ENCODE results near the gene PPIL6.
"Not testable (repeated sequence)": the region's sequence is repeated elsewhere in the genome, so short reads cannot be mapped to it uniquely, and the experiment has no call there.

PPIL6 gene

GRCh38 chr6:109393886-109394281, 46.5 kb downstream of the PPIL6 start:
- no peak for DNase-seq (ENCODE audit: low read depth)

GRCh38 chr6:109393157-109393885, 47.1 kb downstream of the PPIL6 start:
- DNase-seq (ENCODE audit: low read depth): no peak

GRCh38 chr6:109389650-109390274, 50.7 kb downstream of the PPIL6 start:
- DNase-seq (ENCODE audit: low read depth): no peak

- DNase-seq (ENCODE audit: low read depth): no peak
These were observed 52.2 kb downstream of the PPIL6 start for GRCh38 chr6:109388265-109388664.

- no peak for DNase-seq (ENCODE audit: low read depth)
These were observed 56.9 kb downstream of the PPIL6 start for GRCh38 chr6:109383438-109383940.

- peak; percentile 84 for DNase-seq (ENCODE audit: low read depth)
These were observed 57.6 kb downstream of the PPIL6 start for GRCh38 chr6:109382576-109383437.

- peak; percentile 91 for DNase-seq (ENCODE audit: low read depth)
These were observed 58.5 kb downstream of the PPIL6 start, which contains the start of gene CD164 for GRCh38 chr6:109381747-109382575. Gene CD164 (minus strand): TSS chr6:109382467. CDS start chr6:109382378, 89 bp downstream.

GRCh38 chr6:109381061-109381746, 59.2 kb downstream of the PPIL6 start:
- no peak for DNase-seq (ENCODE audit: low read depth)

- DNase-seq (ENCODE audit: low read depth): no peak
These were observed 60.7 kb downstream of the PPIL6 start for GRCh38 chr6:109379711-109380110.

- no peak for DNase-seq (ENCODE audit: low read depth)
These were observed 62.7 kb downstream of the PPIL6 start for GRCh38 chr6:109377717-109378116.

- DNase-seq (ENCODE audit: low read depth): no peak
These were observed 66.0 kb downstream of the PPIL6 start for GRCh38 chr6:109374326-109374892.

GRCh38 chr6:109373762-109374161, 66.7 kb downstream of the PPIL6 start:
- no peak for DNase-seq (ENCODE audit: low read depth)

GRCh38 chr6:109373331-109373730, 67.1 kb downstream of the PPIL6 start:
- DNase-seq (ENCODE audit: low read depth): no peak

GRCh38 chr6:109372130-109372529, 68.3 kb downstream of the PPIL6 start:
- no peak for DNase-seq (ENCODE audit: low read depth)

GRCh38 chr6:109370792-109371191, 69.6 kb downstream of the PPIL6 start:
- no peak for DNase-seq (ENCODE audit: low read depth)

- DNase-seq (ENCODE audit: low read depth): no peak
These were observed 70.1 kb downstream of the PPIL6 start for GRCh38 chr6:109370336-109370735.

- no peak for DNase-seq (ENCODE audit: low read depth)
These were observed 70.7 kb downstream of the PPIL6 start for GRCh38 chr6:109369728-109370127.

GRCh38 chr6:109364382-109365078, 75.9 kb downstream of the PPIL6 start:
- not testable (repeated sequence) for DNase-seq (ENCODE audit: low read depth)

GRCh38 chr6:109363753-109364152, 76.7 kb downstream of the PPIL6 start:
- DNase-seq (ENCODE audit: low read depth): no peak
